HepG2 (cell line): ENCODE measurements around the gene MGAT1.

Source experiments
- ATF7 ChIP-seq, 2 experiments: fragments of 450-650 bp in 1 of 2; sonication (generic) in 1 of 2; formaldehyde crosslinking in 1 of 2; IDR thresholded peaks; 2 replicates each; pipeline versions ENCODE4 v1.4.0 to v1.6.1; 2016 to 2020; ENCODE audit warnings: antibody characterized with exemption in 1 of 2, mild to moderate bottlenecking in 1 of 2, missing genetic modification reagents in 1 of 2
- ATRX ChIP-seq: sonication (generic); formaldehyde crosslinking; IDR thresholded peaks from 2 replicates; pipeline ENCODE4 v1.4.0; 2020; ENCODE audit warnings: missing genetic modification reagents, borderline replicate concordance
- EP300 ChIP-seq, 3 experiments: sonication (generic) in 1 of 3; formaldehyde crosslinking in 1 of 3; IDR thresholded peaks; 2 replicates each; pipeline versions ENCODE4 v1.5.1 to v1.6.1; 2011 to 2020; ENCODE audit warnings: low read depth in 2 of 3, low read length in 2 of 3, borderline replicate concordance in 1 of 3, improper control_type of control experiment in 1 of 3, mild to moderate bottlenecking in 1 of 3, missing genetic modification reagents in 1 of 3, moderate library complexity in 1 of 3
- FOXK1 ChIP-seq: sonication (generic); formaldehyde crosslinking; IDR thresholded peaks from 2 replicates; pipeline ENCODE4 v1.4.0; 2020; ENCODE audit warnings: low read depth, missing genetic modification reagents, borderline replicate concordance
- POLR2A ChIP-seq, 2 experiments: IDR thresholded peaks; 2 replicates each; pipeline ENCODE4 v1.6.1; 2011; ENCODE audit warnings: low read depth in 2 of 2, low read length in 2 of 2, mild to moderate bottlenecking in 1 of 2, moderate library complexity in 1 of 2; ENCODE audit not compliant: insufficient read depth in 1 of 2
- SP1 ChIP-seq, 2 experiments: fragments of 450-650 bp in 1 of 2; sonication (generic) in 1 of 2; formaldehyde crosslinking in 1 of 2; IDR thresholded peaks; 2 replicates each; pipeline versions ENCODE4 v1.4.0 to v1.6.1; 2016 to 2020; ENCODE audit warnings: missing genetic modification reagents in 1 of 2
- SUZ12 ChIP-seq: fragments of 150-350 bp; IDR thresholded peaks from 2 replicates; pipeline ENCODE4 v1.6.1; 2014; ENCODE audit warnings: low read depth, low read length
- TCF7 ChIP-seq: sonication (generic); IDR thresholded peaks from 2 replicates; pipeline ENCODE4 v1.6.1; 2016; ENCODE audit warnings: antibody characterized with exemption, low read depth
- ZNF280B ChIP-seq: sonication (generic); formaldehyde crosslinking; IDR thresholded peaks from 2 replicates; pipeline ENCODE4 v1.5.0; 2020; ENCODE audit warnings: missing genetic modification reagents, mild to moderate bottlenecking, borderline replicate concordance
- ZNF335 ChIP-seq: sonication (generic); formaldehyde crosslinking; IDR thresholded peaks from 2 replicates; pipeline ENCODE4 v1.4.0; 2020; ENCODE audit warnings: missing genetic modification reagents
- ZNF589 ChIP-seq: sonication (generic); formaldehyde crosslinking; conservative IDR thresholded peaks from 2 replicates; pipeline ENCODE4 v1.8.0; 2022; ENCODE audit warnings: mild to moderate bottlenecking, moderate library complexity, missing genetic modification reagents
- ZNF652 ChIP-seq: IDR thresholded peaks from 2 replicates; pipeline ENCODE4 v1.6.1; 2016; ENCODE audit warnings: low read depth, borderline replicate concordance
- TF ChIP-seq, protein P1 (sequence below): IDR thresholded peaks from 2 replicates; pipeline ENCODE4 v1.6.1; 2012; ENCODE audit warnings: inconsistent platforms

- TF ChIP-seq FOXK1 (no peak), TCF7 (no peak), ZNF589 (CRISPR knock-in tag) (no peak), ZNF280B (CRISPR knock-in tag) (no peak), ATF7 (IDR thresholded peaks at IDR 0.05) (no peak), ATF7 (CRISPR knock-in tag; IDR thresholded peaks at IDR 0.05) (no peak), ZNF652 (CRISPR knock-in tag) (no peak), ATRX (CRISPR knock-in tag) (no peak), SP1 (IDR thresholded peaks at IDR 0.05) (no peak), SP1 (CRISPR knock-in tag; IDR thresholded peaks at IDR 0.05) (no peak), EP300 (IDR thresholded peaks at IDR 0.05; ENCODE audit: low read depth in 2 of 2, low read length in 2 of 2) (no peak), EP300 (CRISPR knock-in tag; IDR thresholded peaks at IDR 0.05; ENCODE audit: borderline replicate concordance) (no peak), ZNF335 (CRISPR knock-in tag) (no peak), POLR2A (IDR thresholded peaks at IDR 0.05; ENCODE audit: insufficient read depth in 1 of 2, low read depth in 2 of 2, low read length in 2 of 2) (no peak), SUZ12 (no peak)
- TF ChIP-seq, protein P1, sequence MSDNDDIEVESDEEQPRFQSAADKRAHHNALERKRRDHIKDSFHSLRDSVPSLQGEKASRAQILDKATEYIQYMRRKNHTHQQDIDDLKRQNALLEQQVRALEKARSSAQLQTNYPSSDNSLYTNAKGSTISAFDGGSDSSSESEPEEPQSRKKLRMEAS, result no peak
These were observed 846 bp downstream of the MGAT1 start for GRCh38 chr5:180801596-180802324.
